HepG2 (cell line): ENCODE data around the gene ATP13A2.

Experiments used
- EZH2 ChIP-seq: conservative IDR thresholded peaks from 2 replicates; pipeline ENCODE4 v1.6.1; 2012; ENCODE audit warnings: mild to moderate bottlenecking, low read depth, low read length, moderate library complexity
- POLR2A ChIP-seq, 2 experiments: IDR thresholded peaks; 2 replicates each; pipeline ENCODE4 v1.6.1; 2011; ENCODE audit warnings: low read depth in 2 of 2, low read length in 2 of 2, mild to moderate bottlenecking in 1 of 2, moderate library complexity in 1 of 2; ENCODE audit not compliant: insufficient read depth in 1 of 2
- REPIN1 ChIP-seq: sonication (generic); formaldehyde crosslinking; IDR thresholded peaks from 2 replicates; pipeline ENCODE4 v1.8.0; 2022; ENCODE audit warnings: missing genetic modification reagents, low read depth, mild to moderate bottlenecking, borderline replicate concordance
- SP2 ChIP-seq: sonication (generic); formaldehyde crosslinking; IDR thresholded peaks from 2 replicates; pipeline ENCODE4 v1.5.1; 2020; ENCODE audit warnings: mild to moderate bottlenecking, missing genetic modification reagents
- ZNF567 ChIP-seq: sonication (generic); formaldehyde crosslinking; IDR thresholded peaks from 2 replicates; pipeline ENCODE4 v1.8.1; 2023; ENCODE audit warnings: mild to moderate bottlenecking, missing genetic modification reagents, borderline replicate concordance
- ZNF619 ChIP-seq: sonication (generic); formaldehyde crosslinking; IDR thresholded peaks from 2 replicates; pipeline ENCODE4 v1.4.0; 2020; ENCODE audit warnings: mild to moderate bottlenecking, missing genetic modification reagents
- TF ChIP-seq, protein P1 (sequence below): sonication (generic); formaldehyde crosslinking; IDR thresholded peaks from 2 replicates; pipeline ENCODE4 v1.5.0; 2020; ENCODE audit warnings: mild to moderate bottlenecking, missing genetic modification reagents, moderate library complexity

DNA sequence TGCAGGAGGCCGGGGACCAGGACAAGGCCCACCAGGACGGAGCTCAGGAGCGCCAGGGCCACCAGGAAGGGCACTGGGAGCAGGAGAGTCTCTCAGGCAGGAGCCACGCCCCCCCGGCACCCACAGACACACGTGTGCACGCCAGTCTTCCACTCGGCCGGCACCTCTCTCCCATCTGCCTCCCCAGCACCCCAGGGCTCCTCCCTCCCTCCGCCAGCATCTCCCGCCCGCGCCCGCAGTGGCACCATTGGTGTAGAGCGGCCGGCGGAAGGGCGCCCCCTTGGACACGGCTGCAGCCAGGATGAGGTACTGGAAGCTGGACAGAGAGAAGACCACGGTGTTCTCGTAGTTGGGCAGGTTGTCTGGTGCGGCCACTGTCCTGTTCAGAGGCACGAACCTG, 25.2 kb downstream of the ATP13A2 start:
- TF ChIP-seq REPIN1 (no peak), EZH2 (no peak), SP2 (CRISPR knock-in tag) (no peak), ZNF567 (CRISPR knock-in tag) (no peak), ZNF619 (CRISPR knock-in tag) (no peak), POLR2A (IDR thresholded peaks at IDR 0.05; ENCODE audit: insufficient read depth in 1 of 2, low read depth in 2 of 2, low read length in 2 of 2) (no peak)
- TF ChIP-seq, protein P1, sequence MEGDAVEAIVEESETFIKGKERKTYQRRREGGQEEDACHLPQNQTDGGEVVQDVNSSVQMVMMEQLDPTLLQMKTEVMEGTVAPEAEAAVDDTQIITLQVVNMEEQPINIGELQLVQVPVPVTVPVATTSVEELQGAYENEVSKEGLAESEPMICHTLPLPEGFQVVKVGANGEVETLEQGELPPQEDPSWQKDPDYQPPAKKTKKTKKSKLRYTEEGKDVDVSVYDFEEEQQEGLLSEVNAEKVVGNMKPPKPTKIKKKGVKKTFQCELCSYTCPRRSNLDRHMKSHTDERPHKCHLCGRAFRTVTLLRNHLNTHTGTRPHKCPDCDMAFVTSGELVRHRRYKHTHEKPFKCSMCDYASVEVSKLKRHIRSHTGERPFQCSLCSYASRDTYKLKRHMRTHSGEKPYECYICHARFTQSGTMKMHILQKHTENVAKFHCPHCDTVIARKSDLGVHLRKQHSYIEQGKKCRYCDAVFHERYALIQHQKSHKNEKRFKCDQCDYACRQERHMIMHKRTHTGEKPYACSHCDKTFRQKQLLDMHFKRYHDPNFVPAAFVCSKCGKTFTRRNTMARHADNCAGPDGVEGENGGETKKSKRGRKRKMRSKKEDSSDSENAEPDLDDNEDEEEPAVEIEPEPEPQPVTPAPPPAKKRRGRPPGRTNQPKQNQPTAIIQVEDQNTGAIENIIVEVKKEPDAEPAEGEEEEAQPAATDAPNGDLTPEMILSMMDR (CRISPR knock-in tag): no peak
